Measurements from ENCODE around the gene RETREG1. TPM values are rescaled to one million over a fixed set of nuclear protein-coding genes. Genes with fewer than 3 reads are reported as not detected.

RETREG1 gene
- total and polyA plus RNA-seq, 2 donors (not counting 3 experiments of a cell fraction or from before 2014, with no cell fraction given): 0.46 TPM; not detected in 1

- BruUV-seq (replicated peaks): no TSS peak
- no peaks in the 10 kb centered on the region for H3K4me1 ChIP-seq (ENCODE audit: control insufficient read depth, extremely low read depth, insufficient read depth, low read length)
- DNase-seq (ENCODE audit: low read depth, low spot score) (no peak), FAIRE-seq (no peak)
- intact Hi-C loops (cut with micrococcal nuclease): loop anchor here (5.0 kb wide), 1 partner anchor 87 kb away; the partner anchor contains the start of gene ZNF622
- H3K9me3 ChIP-seq (replicated peaks; ENCODE audit: control insufficient read depth, insufficient read depth, low read length): no peaks in the 10 kb centered on the region
- dilution Hi-C loops (cut with MboI; ENCODE audit: extremely low pct_ligation_motif_present, low sequenced_read_pairs): no loop called here
- H3K27ac ChIP-seq (ENCODE audit: insufficient read depth, low read depth, low read length): no peak overlapping the region
- no peaks in the 10 kb centered on the region for H3K36me3 ChIP-seq (ENCODE audit: control insufficient read depth in 2 of 2, extremely low read depth in 1 of 2, insufficient read depth in 2 of 2, low read length in 2 of 2)
- H3K27me3 ChIP-seq (ENCODE audit: control insufficient read depth in 2 of 2, insufficient read depth in 2 of 2, low read length in 2 of 2): peaks cover 4 to 5% of the 10 kb centered on the region in 2 experiments
- ChIA-PET POLR2A (no interaction called here), CTCF (interaction anchor here (0.9 kb wide), 1 partner anchor 394 kb away, joined by 4 read pairs; no protein-coding TSS in a partner anchor)
- H4K20me1 ChIP-seq (replicated peaks; ENCODE audit: control insufficient read depth, extremely low read depth, insufficient read depth, low read length): no peaks in the 10 kb centered on the region
- H3K4me3 ChIP-seq (replicated peaks in 1 of 3; ENCODE audit: insufficient read depth in 1 of 3, low read depth in 1 of 3, low read length in 3 of 3): no peak overlapping the region
- H3K9ac ChIP-seq (replicated peaks; ENCODE audit: extremely low read depth, insufficient read depth, low read length): no peak overlapping the region
- H3K79me2 ChIP-seq (ENCODE audit: control insufficient read depth, insufficient read depth, low read length): no peaks in the 10 kb centered on the region
- H3K4me2 ChIP-seq (ENCODE audit: insufficient read depth, low read length): no peak overlapping the region
- H2AFZ ChIP-seq (ENCODE audit: low read depth, low read length): no peak overlapping the region
- H3K9me1 ChIP-seq (replicated peaks; ENCODE audit: control insufficient read depth, extremely low read depth, insufficient read depth, low read length): no peaks in the 10 kb centered on the region
- no peak for TF ChIP-seq MAX (IDR thresholded peaks at IDR 0.05; ENCODE audit: insufficient read depth, insufficient read length)
- no peak for TF ChIP-seq POLR2A (IDR thresholded peaks at IDR 0.05; ENCODE audit: low read depth, low read length)
- TF ChIP-seq POLR2AphosphoS5 (IDR thresholded peaks at IDR 0.05; ENCODE audit: insufficient read depth, low read depth, low read length): no peak
- no peak for TF ChIP-seq GATA2 (IDR thresholded peaks at IDR 0.05; ENCODE audit: insufficient read depth, insufficient read length, low read depth, low read length)
- TF ChIP-seq MYC (IDR thresholded peaks at IDR 0.05; ENCODE audit: low read depth, low read length): no peak
- TF ChIP-seq, protein P1, sequence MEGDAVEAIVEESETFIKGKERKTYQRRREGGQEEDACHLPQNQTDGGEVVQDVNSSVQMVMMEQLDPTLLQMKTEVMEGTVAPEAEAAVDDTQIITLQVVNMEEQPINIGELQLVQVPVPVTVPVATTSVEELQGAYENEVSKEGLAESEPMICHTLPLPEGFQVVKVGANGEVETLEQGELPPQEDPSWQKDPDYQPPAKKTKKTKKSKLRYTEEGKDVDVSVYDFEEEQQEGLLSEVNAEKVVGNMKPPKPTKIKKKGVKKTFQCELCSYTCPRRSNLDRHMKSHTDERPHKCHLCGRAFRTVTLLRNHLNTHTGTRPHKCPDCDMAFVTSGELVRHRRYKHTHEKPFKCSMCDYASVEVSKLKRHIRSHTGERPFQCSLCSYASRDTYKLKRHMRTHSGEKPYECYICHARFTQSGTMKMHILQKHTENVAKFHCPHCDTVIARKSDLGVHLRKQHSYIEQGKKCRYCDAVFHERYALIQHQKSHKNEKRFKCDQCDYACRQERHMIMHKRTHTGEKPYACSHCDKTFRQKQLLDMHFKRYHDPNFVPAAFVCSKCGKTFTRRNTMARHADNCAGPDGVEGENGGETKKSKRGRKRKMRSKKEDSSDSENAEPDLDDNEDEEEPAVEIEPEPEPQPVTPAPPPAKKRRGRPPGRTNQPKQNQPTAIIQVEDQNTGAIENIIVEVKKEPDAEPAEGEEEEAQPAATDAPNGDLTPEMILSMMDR (IDR thresholded peaks at IDR 0.05; ENCODE audit: extremely low read depth in 1 of 2, insufficient read depth in 1 of 2, low read depth in 1 of 2, low read length in 2 of 2): no peak
Measured at GRCh38 chr5:16554110-16554509, 62.7 kb downstream of the RETREG1 start.
